Osteoblast (primary cell): ENCODE data around the gene STARD4. TPM values are rescaled to one million over a fixed set of nuclear protein-coding genes. Genes with fewer than 3 reads are reported as not detected.

Experiments
- DNase-seq: peaks from one replicate; pipeline ENCODE4 v3.0.0; 2011; ENCODE audit warnings: low spot score, mixed read lengths; ENCODE audit not compliant: insufficient read length; ENCODE audit errors: missing footprints
- H2AFZ ChIP-seq: 2 replicates; pipeline ENCODE4 v1.6.0; 2011; ENCODE audit warnings: mild to moderate bottlenecking, low read length
- H3K27ac ChIP-seq: 2 replicates; pipeline ENCODE4 v1.5.1; 2011; ENCODE audit warnings: mild to moderate bottlenecking, low read depth, low read length, moderate library complexity
- H3K27me3 ChIP-seq: 2 replicates; pipeline ENCODE4 v1.6.0; 2012; ENCODE audit warnings: mild to moderate bottlenecking, control low read depth, inconsistent platforms, low read length, moderate library complexity; ENCODE audit not compliant: insufficient read depth
- H3K36me3 ChIP-seq: 2 replicates; pipeline ENCODE4 v1.5.1; 2011; ENCODE audit warnings: mild to moderate bottlenecking, low read length, control low read depth, moderate library complexity; ENCODE audit not compliant: insufficient read depth
- H3K4me1 ChIP-seq: 2 replicates; pipeline ENCODE4 v1.5.1; 2011; ENCODE audit warnings: mild to moderate bottlenecking, low read length, control low read depth, moderate library complexity; ENCODE audit not compliant: insufficient read depth
- H3K4me2 ChIP-seq: 2 replicates; pipeline ENCODE4 v1.6.0; 2011; ENCODE audit warnings: mild to moderate bottlenecking, low read length; ENCODE audit not compliant: insufficient read depth
- H3K4me3 ChIP-seq: fragments of 200-600 bp; sonication (generic); 3 replicates; pipeline ENCODE4 v1.5.1; 2012; ENCODE audit warnings: mild to moderate bottlenecking, low read length, inconsistent platforms; ENCODE audit not compliant: insufficient read depth
- H3K79me2 ChIP-seq: 2 replicates; pipeline ENCODE4 v1.6.0; 2012; ENCODE audit warnings: mild to moderate bottlenecking, low read length, control low read depth, inconsistent platforms; ENCODE audit not compliant: insufficient read depth
- H3K9me3 ChIP-seq: 2 replicates; pipeline ENCODE4 v1.5.1; 2011; ENCODE audit warnings: low read depth, low read length, control low read depth
- H4K20me1 ChIP-seq: 2 replicates; pipeline ENCODE4 v1.6.0; 2012; ENCODE audit warnings: mild to moderate bottlenecking, low read length, control low read depth; ENCODE audit not compliant: insufficient read depth
- CTCF ChIP-seq: IDR thresholded peaks from 2 replicates; pipeline ENCODE4 v1.5.1; 2011; ENCODE audit warnings: mild to moderate bottlenecking, low read depth, low read length, moderate library complexity; ENCODE audit errors: extremely low read depth
- total RNA-seq: library from RNA; depleted of rRNA; stranded (reverse); fragments of >200 nt; gene quantifications from 2 replicates; pipeline ENCODE4 v1.2.3, GENCODE V29; 2012

Gene STARD4
- total RNA-seq, 1 donor = 106 TPM

GRCh38 chr5:111495159-111495558, 17.2 kb downstream of the STARD4 start:
- Histone ChIP-seq H3K27me3 (no peaks in the 10 kb centered on the region), H3K4me3 (no peak overlapping the region), H3K9me3 (no peaks in the 10 kb centered on the region), H2AFZ (no peak overlapping the region), H3K36me3 (peaks cover 24% of the 10 kb centered on the region), H4K20me1 (no peaks in the 10 kb centered on the region), H3K4me1 (peaks cover 3% of the 10 kb centered on the region), H3K79me2 (no peaks in the 10 kb centered on the region), H3K27ac (no peak overlapping the region), H3K4me2 (no peak overlapping the region)
- TF ChIP-seq CTCF = no peak
- no peak for DNase-seq

- Histone ChIP-seq H3K4me1 (peaks cover 3% of the 10 kb centered on the region), H3K79me2 (no peaks in the 10 kb centered on the region), H3K9me3 (no peaks in the 10 kb centered on the region), H3K4me3 (no peak overlapping the region), H3K36me3 (peaks cover 19% of the 10 kb centered on the region), H4K20me1 (no peaks in the 10 kb centered on the region), H3K27ac (no peak overlapping the region), H3K27me3 (no peaks in the 10 kb centered on the region), H3K4me2 (no peak overlapping the region), H2AFZ (no peak overlapping the region)
- no peak for DNase-seq
- no peak for TF ChIP-seq CTCF
Observed at GRCh38 chr5:111494355-111494999, 17.9 kb downstream of the STARD4 start.

GRCh38 chr5:111493031-111493430, 19.3 kb downstream of the STARD4 start:
- Histone ChIP-seq H3K4me1 (no peaks in the 10 kb centered on the region), H4K20me1 (no peaks in the 10 kb centered on the region), H3K27me3 (no peaks in the 10 kb centered on the region), H3K36me3 (peaks cover 8% of the 10 kb centered on the region), H3K4me2 (no peak overlapping the region), H3K27ac (no peak overlapping the region), H3K4me3 (no peak overlapping the region), H2AFZ (no peak overlapping the region), H3K9me3 (no peaks in the 10 kb centered on the region), H3K79me2 (no peaks in the 10 kb centered on the region)
- TF ChIP-seq CTCF = no peak
- no peak for DNase-seq

- Histone ChIP-seq H4K20me1 (no peaks in the 10 kb centered on the region), H3K4me3 (no peak overlapping the region), H3K4me1 (peaks cover 3% of the 10 kb centered on the region), H3K4me2 (no peak overlapping the region), H3K36me3 (no peaks in the 10 kb centered on the region), H3K9me3 (no peaks in the 10 kb centered on the region), H2AFZ (no peak overlapping the region), H3K27ac (no peak overlapping the region), H3K79me2 (no peaks in the 10 kb centered on the region), H3K27me3 (no peaks in the 10 kb centered on the region)
- DNase-seq = no peak
- no peak for TF ChIP-seq CTCF
Observed at GRCh38 chr5:111488353-111488752, 24.0 kb downstream of the STARD4 start.
